ENCODE measurements around the gene HOXD3.

DNA sequence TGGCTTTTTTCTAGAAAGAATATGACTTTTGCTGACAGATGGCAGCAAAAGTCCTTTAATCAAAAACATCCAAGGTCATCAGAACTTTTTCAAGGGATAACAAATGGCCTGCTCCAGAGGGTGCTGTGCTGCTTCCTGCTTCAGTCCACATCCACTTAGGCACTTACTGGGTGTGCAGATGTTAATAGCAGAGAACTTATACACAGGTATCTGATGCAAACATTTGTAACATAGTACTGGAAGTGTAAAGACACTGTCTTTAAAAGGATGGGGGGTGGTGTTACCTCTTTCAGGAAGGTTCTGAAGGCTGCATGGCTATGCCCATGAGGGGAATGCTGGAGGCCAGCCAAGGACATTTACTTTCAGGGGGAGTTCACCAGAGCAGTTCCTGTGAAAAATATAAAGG, 22.1 kb upstream of the HOXD3 start:
- TF ChIP-seq POLR2A (IDR thresholded peaks at IDR 0.05), result no peak
- no peak for TF ChIP-seq POLR2AphosphoS5 (IDR thresholded peaks at IDR 0.05)
- TF ChIP-seq, protein P1, sequence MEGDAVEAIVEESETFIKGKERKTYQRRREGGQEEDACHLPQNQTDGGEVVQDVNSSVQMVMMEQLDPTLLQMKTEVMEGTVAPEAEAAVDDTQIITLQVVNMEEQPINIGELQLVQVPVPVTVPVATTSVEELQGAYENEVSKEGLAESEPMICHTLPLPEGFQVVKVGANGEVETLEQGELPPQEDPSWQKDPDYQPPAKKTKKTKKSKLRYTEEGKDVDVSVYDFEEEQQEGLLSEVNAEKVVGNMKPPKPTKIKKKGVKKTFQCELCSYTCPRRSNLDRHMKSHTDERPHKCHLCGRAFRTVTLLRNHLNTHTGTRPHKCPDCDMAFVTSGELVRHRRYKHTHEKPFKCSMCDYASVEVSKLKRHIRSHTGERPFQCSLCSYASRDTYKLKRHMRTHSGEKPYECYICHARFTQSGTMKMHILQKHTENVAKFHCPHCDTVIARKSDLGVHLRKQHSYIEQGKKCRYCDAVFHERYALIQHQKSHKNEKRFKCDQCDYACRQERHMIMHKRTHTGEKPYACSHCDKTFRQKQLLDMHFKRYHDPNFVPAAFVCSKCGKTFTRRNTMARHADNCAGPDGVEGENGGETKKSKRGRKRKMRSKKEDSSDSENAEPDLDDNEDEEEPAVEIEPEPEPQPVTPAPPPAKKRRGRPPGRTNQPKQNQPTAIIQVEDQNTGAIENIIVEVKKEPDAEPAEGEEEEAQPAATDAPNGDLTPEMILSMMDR (IDR thresholded peaks at IDR 0.05 in 8 of 11, conservative IDR thresholded peaks at IDR 0.05 in 3 of 11), result no peak

Data from spleen (tissue), 7 donors.